IMR-90 (cell line): ENCODE data around the gene TCTA. TPM values are rescaled to one million over a fixed set of nuclear protein-coding genes. Genes with fewer than 3 reads are reported as not detected.

Experiments used
- ATAC-seq: fragments of 200-7000 bp; cut with Tn5 transposase; 2 replicates; pipeline ENCODE4 v1.9.1; 2020; ENCODE audit warnings: low read depth, mild to moderate bottlenecking, moderate library complexity
- BruUV-seq: library from RNA; stranded (reverse); fragments of 400-500 nt; replicated peaks from 2 replicates; lab custom pipeline; 2021; lab: Mats Ljungman, UMichigan
- CTCF ChIA-PET: fragments of 300-600 bp; formaldehyde crosslinking; extraction: SDS; loops from one replicate; lab custom pipeline; 2021; ENCODE audit warnings: antibody characterized with exemption; lab: Yijun Ruan, JAX
- POLR2A ChIA-PET: fragments of 300-600 bp; sonication (Branson Sonifier 250); formaldehyde crosslinking; loops from one replicate; lab custom pipeline; 2022; ENCODE audit warnings: antibody characterized with exemption; ENCODE audit not compliant: unreplicated experiment; lab: Charles Lee
- DNase-seq: peaks from one replicate; pipeline ENCODE4 v3.0.0; 2013
- H2AFZ ChIP-seq: replicated peaks from 2 replicates; pipeline ENCODE3; 2013; ENCODE audit warnings: low read length, mild to moderate bottlenecking; ENCODE audit not compliant: poor library complexity
- H2AK5ac ChIP-seq: 2 replicates; pipeline ENCODE4 v1.6.1; 2013; ENCODE audit warnings: low read depth, low read length, inconsistent platforms
- H2AK9ac ChIP-seq: replicated peaks from 2 replicates; pipeline ENCODE3; 2013; ENCODE audit warnings: mild to moderate bottlenecking, low read depth, low read length, moderate library complexity; ENCODE audit not compliant: poor library complexity
- H2BK120ac ChIP-seq: 2 replicates; pipeline ENCODE4 v1.6.1; 2013; ENCODE audit warnings: low read depth, low read length, inconsistent platforms
- H2BK15ac ChIP-seq: 3 replicates; pipeline ENCODE4 v1.6.1; 2013; ENCODE audit warnings: low read depth, low read length, inconsistent platforms
- H2BK20ac ChIP-seq: 2 replicates; pipeline ENCODE4 v1.6.1; 2013; ENCODE audit warnings: low read depth, mild to moderate bottlenecking, inconsistent platforms, low read length, moderate library complexity
- H2BK5ac ChIP-seq: 2 replicates; pipeline ENCODE4 v1.6.1; 2013; ENCODE audit warnings: mild to moderate bottlenecking, low read depth, low read length, inconsistent platforms; ENCODE audit not compliant: poor library complexity, severe bottlenecking
- H3K14ac ChIP-seq: replicated peaks from 2 replicates; pipeline ENCODE4 v1.6.1; 2013; ENCODE audit warnings: low read depth, low read length, inconsistent platforms
- H3K18ac ChIP-seq: 2 replicates; pipeline ENCODE4 v1.6.1; 2013; ENCODE audit warnings: low read depth, low read length, control low read depth
- H3K23ac ChIP-seq: 2 replicates; pipeline ENCODE4 v1.6.1; 2013; ENCODE audit warnings: low read depth, low read length, inconsistent platforms
- H3K27ac ChIP-seq: 2 replicates; pipeline ENCODE4 v1.5.1; 2013; ENCODE audit warnings: mild to moderate bottlenecking, control low read depth, low read length; ENCODE audit not compliant: insufficient read depth
- H3K27me3 ChIP-seq: 2 replicates; pipeline ENCODE4 v1.6.1; 2013; ENCODE audit warnings: low read length; ENCODE audit not compliant: control insufficient read depth, insufficient read depth
- H3K36me3 ChIP-seq: 2 replicates; pipeline ENCODE4 v1.6.1; 2013; ENCODE audit warnings: low read length, mixed read lengths; ENCODE audit not compliant: control insufficient read depth, insufficient read depth
- H3K4ac ChIP-seq: 2 replicates; pipeline ENCODE4 v1.6.1; 2013; ENCODE audit warnings: low read depth, low read length, inconsistent platforms
- H3K4me1 ChIP-seq: 2 replicates; pipeline ENCODE4 v1.6.1; 2013; ENCODE audit warnings: low read length, mixed read lengths; ENCODE audit not compliant: control insufficient read depth, insufficient read depth
- H3K4me2 ChIP-seq: 2 replicates; pipeline ENCODE4 v1.6.1; 2013; ENCODE audit warnings: low read depth, mild to moderate bottlenecking, control low read depth, low read length, moderate library complexity
- H3K4me3 ChIP-seq: 2 replicates; pipeline ENCODE4 v1.5.1; 2013; ENCODE audit warnings: low read depth, mild to moderate bottlenecking, control low read depth, low read length, moderate library complexity; ENCODE audit not compliant: insufficient read depth
- H3K56ac ChIP-seq: 2 replicates; pipeline ENCODE4 v1.6.1; 2013; ENCODE audit warnings: low read length, inconsistent platforms; ENCODE audit not compliant: insufficient read depth; ENCODE audit errors: extremely low read depth
- H3K79me1 ChIP-seq, 2 experiments: 2 replicates each; pipeline ENCODE4 v1.6.1; 2013; ENCODE audit warnings: low read length in 2 of 2, inconsistent platforms in 1 of 2, low read depth in 1 of 2
- H3K9ac ChIP-seq: 2 replicates; pipeline ENCODE4 v1.6.1; 2013; ENCODE audit warnings: low read depth, low read length, control low read depth
- H3K9me1 ChIP-seq: 2 replicates; pipeline ENCODE4 v1.6.1; 2013; ENCODE audit warnings: low read length, inconsistent platforms; ENCODE audit not compliant: insufficient read depth
- H3K9me3 ChIP-seq: 2 replicates; pipeline ENCODE4 v1.6.1; 2013; ENCODE audit warnings: low read length; ENCODE audit not compliant: control insufficient read depth, insufficient read depth
- H4K20me1 ChIP-seq: 2 replicates; pipeline ENCODE4 v1.6.1; 2013; ENCODE audit warnings: low read length, inconsistent platforms; ENCODE audit not compliant: insufficient read depth
- H4K5ac ChIP-seq: 2 replicates; pipeline ENCODE4 v1.6.1; 2013; ENCODE audit warnings: mild to moderate bottlenecking, low read depth, low read length, control low read depth
- H4K8ac ChIP-seq, 2 experiments: 2 replicates each; pipeline ENCODE4 v1.6.1; 2013; ENCODE audit warnings: low read depth in 2 of 2, low read length in 2 of 2, control low read depth in 1 of 2, inconsistent platforms in 1 of 2
- H4K91ac ChIP-seq: 2 replicates; pipeline ENCODE4 v1.6.1; 2013; ENCODE audit warnings: low read depth, low read length, inconsistent platforms; ENCODE audit not compliant: insufficient read depth
- BHLHE40 ChIP-seq: fragments of 150-350 bp; IDR thresholded peaks from 2 replicates; pipeline ENCODE4 v1.6.1; 2016; ENCODE audit warnings: mild to moderate bottlenecking, low read depth, low read length
- CEBPB ChIP-seq: IDR thresholded peaks from 2 replicates; pipeline ENCODE4 v1.6.1; 2012; ENCODE audit warnings: low read depth, low read length, improper control_type of control experiment
- CHD1 ChIP-seq: IDR thresholded peaks from 2 replicates; pipeline ENCODE4 v1.6.1; 2012; ENCODE audit warnings: low read depth, low read length, improper control_type of control experiment
- FOS ChIP-seq: fragments of 150-350 bp; IDR thresholded peaks from 2 replicates; pipeline ENCODE4 v1.6.1; 2016; ENCODE audit warnings: low read depth, low read length
- MAFK ChIP-seq: IDR thresholded peaks from 2 replicates; pipeline ENCODE4 v1.6.1; 2012; ENCODE audit warnings: low read depth, low read length, improper control_type of control experiment
- MAZ ChIP-seq: IDR thresholded peaks from 2 replicates; pipeline ENCODE4 v1.6.1; 2012; ENCODE audit warnings: low read depth, mild to moderate bottlenecking, low read length, improper control_type of control experiment, moderate library complexity, borderline replicate concordance
- NFE2L2 ChIP-seq: fragments of 150-350 bp; IDR thresholded peaks from 2 replicates; pipeline ENCODE4 v1.6.1; 2016; ENCODE audit warnings: low read depth, mild to moderate bottlenecking, low read length
- POLR2A ChIP-seq: IDR thresholded peaks from 2 replicates; pipeline ENCODE4 v1.6.1; 2012; ENCODE audit warnings: mild to moderate bottlenecking, low read depth, low read length
- RAD21 ChIP-seq: IDR thresholded peaks from 2 replicates; pipeline ENCODE4 v1.6.1; 2012; ENCODE audit warnings: low read length, improper control_type of control experiment
- RFX5 ChIP-seq: IDR thresholded peaks from 2 replicates; pipeline ENCODE4 v1.8.0; 2012; ENCODE audit warnings: low read depth, mild to moderate bottlenecking, low read length, moderate library complexity
- SMC3 ChIP-seq: fragments of 150-350 bp; IDR thresholded peaks from 2 replicates; pipeline ENCODE4 v1.6.1; 2016; ENCODE audit warnings: low read depth, mild to moderate bottlenecking, antibody characterized with exemption, low read length, moderate library complexity
- USF2 ChIP-seq: fragments of 150-350 bp; IDR thresholded peaks from 2 replicates; pipeline ENCODE4 v1.6.1; 2017; ENCODE audit warnings: mild to moderate bottlenecking, antibody characterized with exemption, low read length, low read depth
- whole genome bisulfite sequencing, 2 experiments: methylation state at CpG; one replicate each; pipeline versions ENCODE4 v1.1.5 to v1.1.7; 2013; ENCODE audit warnings: missing lambda C conversion rate in 2 of 2; ENCODE audit not compliant: insufficient read length in 1 of 2; ENCODE audit errors: extremely low coverage in 2 of 2; 5-methylcytosine and 5-hydroxymethylcytosine counted together
- dilution Hi-C: fragments of 300-500 bp; cut with HindIII; formaldehyde crosslinking; loops from one replicate; pipeline ENCODE4 v1.14.3; 2018; ENCODE audit warnings: low sequenced_read_pairs; ENCODE audit not compliant: unreplicated experiment
- in situ Hi-C: fragments of 300-500 bp; cut with MboI; formaldehyde crosslinking; loops from 3 replicates; pipeline ENCODE4 v1.14.3; 2019; ENCODE audit warnings: low sequenced_read_pairs, inconsistent platforms, mixed read lengths
- intact Hi-C: fragments of 100-400 bp; cut with micrococcal nuclease; formaldehyde crosslinking; loops from 2 replicates; pipeline ENCODE4 v1.10.0; 2022
- polyA plus RNA-seq, 3 experiments: library from polyadenylated mRNA; depleted of rRNA; stranded (reverse); fragments of >200 nt; gene quantifications; 2 replicates each; pipeline ENCODE4 v1.2.3, GENCODE V29; 2012; ENCODE audit warnings: low replicate concordance in 1 of 3
- total RNA-seq: library from RNA; depleted of rRNA; stranded (reverse); fragments of >200 nt; gene quantifications from 2 replicates; pipeline ENCODE4 v1.2.3, GENCODE V29; 2012
- TF ChIP-seq, protein P1 (sequence below): fragments of 150-350 bp; IDR thresholded peaks from 2 replicates; pipeline ENCODE4 v1.6.1; 2016; ENCODE audit warnings: low read depth, mild to moderate bottlenecking, low read length, moderate library complexity, borderline replicate concordance

The TCTA gene
- total and polyA plus RNA-seq, 2 of the 4 experiments (the other 2 are of a cell fraction), result 15.1 to 46.6 TPM

DNA sequence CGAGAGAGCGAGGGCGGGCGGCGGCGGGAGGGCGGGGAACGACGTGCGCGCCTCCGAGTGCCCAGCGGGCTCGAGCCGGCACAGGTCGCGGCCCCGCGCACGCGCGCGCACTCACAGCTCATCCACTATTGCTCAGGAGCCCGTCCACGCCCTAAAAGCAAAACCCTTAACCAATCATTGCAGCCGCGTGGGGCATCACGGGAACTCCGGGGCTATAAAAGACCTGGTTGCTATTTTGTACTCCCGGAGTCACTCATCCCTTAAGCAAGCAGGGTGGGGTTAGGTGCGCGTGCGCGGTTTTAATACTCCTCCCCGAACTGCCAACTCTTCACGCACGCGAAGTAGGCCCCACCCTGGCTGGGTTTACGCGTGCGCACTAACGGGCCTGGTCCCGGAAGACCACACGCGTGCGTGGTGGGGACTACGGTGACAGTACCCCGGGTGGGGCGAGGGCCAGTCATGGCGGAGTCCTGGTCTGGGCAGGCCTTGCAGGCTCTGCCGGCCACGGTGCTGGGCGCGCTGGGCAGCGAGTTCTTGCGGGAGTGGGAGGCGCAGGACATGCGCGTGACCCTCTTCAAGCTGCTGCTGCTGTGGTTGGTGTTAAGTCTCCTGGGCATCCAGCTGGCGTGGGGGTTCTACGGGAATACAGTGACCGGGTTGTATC, at the start of gene TCTA, which contains the start of gene RHOA (continued):
- TF ChIP-seq CEBPB (peak; percentile 85), POLR2A (peak; percentile 97), FOS (no peak), RAD21 (no peak), BHLHE40 (peak; percentile 56), SMC3 (no peak)

GRCh38 chr3:49362561-49362960, 49.7 kb upstream of the TCTA start:
- WGBS, 2 experiments, result no CpG with 5 or more reads among the region's 3 CpGs
- peak overlapping the region; percentile 63; the same call in 1 of the 2 replicates for H3K56ac ChIP-seq
- H2BK20ac ChIP-seq, result 0 out of 2 replicates have a peak overlapping the region, but pooled peaks have one; percentile 17
- H3K9me3 ChIP-seq, result no peaks in the 10 kb centered on the region
- peak overlapping the region; percentile 82 for H2BK5ac ChIP-seq
- BruUV-seq, result no TSS peak
- ChIA-PET POLR2A (interaction anchor here (0.6 kb wide), 1 partner anchor 230 kb away, joined by 3 read pairs; no protein-coding TSS in a partner anchor), CTCF (interaction anchor here (0.6 kb wide), 1 partner anchor 608 kb away, joined by 3 read pairs; no protein-coding TSS in a partner anchor)
- H3K4me2 ChIP-seq, result peak overlapping the region; percentile 54
- dilution Hi-C loops (no loop called here), in situ Hi-C loops (no loop called here), intact Hi-C loops (loop anchor here (2.0 kb wide), 1 partner anchor 48 kb away; the partner anchor contains the start of gene RHOA)
- H4K20me1 ChIP-seq, result peaks cover 27% of the 10 kb centered on the region
- H3K14ac ChIP-seq, result peak overlapping the region; percentile 87
- H2AFZ ChIP-seq, result no peak overlapping the region
- peak overlapping the region; percentile 93 for H3K4ac ChIP-seq
- peaks cover 45% of the 10 kb centered on the region for H3K36me3 ChIP-seq
- H2AK9ac ChIP-seq, result peak overlapping the region; percentile 86
- DNase-seq (peak; percentile 51), ATAC-seq (peak; percentile 19)
- peak overlapping the region; percentile 78 for H4K91ac ChIP-seq
- H2AK5ac ChIP-seq, result peak overlapping the region; percentile 86; the same call in 1 of the 2 replicates
- H2BK120ac ChIP-seq, result peak overlapping the region; percentile 82
- no peak overlapping the region; the same call in 2 of the 3 replicates for H2BK15ac ChIP-seq
- H3K27ac ChIP-seq, result peak overlapping the region; percentile 90
- H3K9ac ChIP-seq, result peak overlapping the region; percentile 22; the same call in 1 of the 2 replicates
- peak overlapping the region; percentile 86 for H4K5ac ChIP-seq
- H3K27me3 ChIP-seq, result no peaks in the 10 kb centered on the region
- 0 out of 2 replicates have a peak, but pooled peaks cover 7% of the 10 kb centered on the region for H3K9me1 ChIP-seq
- H4K8ac ChIP-seq, result peak overlapping the region in 1 of 2 experiments; percentile 83; a peak in 3 of 4 replicates
- peak overlapping the region; percentile 91 for H3K23ac ChIP-seq
- no peak overlapping the region for H3K4me3 ChIP-seq
- peaks cover 22 to 61% of the 10 kb centered on the region in 2 experiments for H3K79me1 ChIP-seq
- H3K18ac ChIP-seq, result peak overlapping the region; percentile 92
- H3K4me1 ChIP-seq, result peaks cover 24% of the 10 kb centered on the region
- TF ChIP-seq NFE2L2, result no peak
- no peak for TF ChIP-seq CEBPB
- TF ChIP-seq, protein P1, sequence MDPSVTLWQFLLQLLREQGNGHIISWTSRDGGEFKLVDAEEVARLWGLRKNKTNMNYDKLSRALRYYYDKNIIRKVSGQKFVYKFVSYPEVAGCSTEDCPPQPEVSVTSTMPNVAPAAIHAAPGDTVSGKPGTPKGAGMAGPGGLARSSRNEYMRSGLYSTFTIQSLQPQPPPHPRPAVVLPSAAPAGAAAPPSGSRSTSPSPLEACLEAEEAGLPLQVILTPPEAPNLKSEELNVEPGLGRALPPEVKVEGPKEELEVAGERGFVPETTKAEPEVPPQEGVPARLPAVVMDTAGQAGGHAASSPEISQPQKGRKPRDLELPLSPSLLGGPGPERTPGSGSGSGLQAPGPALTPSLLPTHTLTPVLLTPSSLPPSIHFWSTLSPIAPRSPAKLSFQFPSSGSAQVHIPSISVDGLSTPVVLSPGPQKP, result no peak
- no peak for TF ChIP-seq USF2
- no peak for TF ChIP-seq FOS
- TF ChIP-seq CHD1, result no peak
- no peak for TF ChIP-seq SMC3
- TF ChIP-seq MAFK, result no peak
- no peak for TF ChIP-seq BHLHE40
- TF ChIP-seq RAD21, result no peak
- no peak for TF ChIP-seq MAZ
- TF ChIP-seq RFX5, result no peak
